Colonic mucosa (tissue), 4 donors: ENCODE measurements around the gene PRKAR2A. TPM values are rescaled to one million over a fixed set of nuclear protein-coding genes. Genes with fewer than 3 reads are reported as not detected.

Experiments used
- DNase-seq: peaks from one replicate; pipeline ENCODE4 v3.0.0-alpha.2; 2020
- H3K27ac ChIP-seq: fragments of 200-600 bp; one replicate; pipeline ENCODE4 v1.8.0; 2021
- H3K27me3 ChIP-seq: fragments of 200-600 bp; one replicate; pipeline ENCODE4 v1.8.0; 2021
- H3K36me3 ChIP-seq: fragments of 200-600 bp; one replicate; pipeline ENCODE4 v1.8.0; 2021
- H3K4me1 ChIP-seq: fragments of 200-600 bp; one replicate; pipeline ENCODE4 v1.8.0; 2021; ENCODE audit warnings: mild to moderate bottlenecking
- H3K4me3 ChIP-seq: fragments of 200-600 bp; one replicate; pipeline ENCODE4 v1.8.0; 2021
- H3K9ac ChIP-seq, 2 donors: one replicate each; pipeline ENCODE4 v1.7.0; 2013; ENCODE audit warnings: control low read depth in 2 of 2, low read depth in 2 of 2, low read length in 2 of 2
- H3K9me3 ChIP-seq: fragments of 200-600 bp; one replicate; pipeline ENCODE4 v1.8.0; 2021
- CTCF ChIP-seq: fragments of 200-600 bp; IDR thresholded peaks from one replicate; pipeline ENCODE4 v1.8.0; 2022; ENCODE audit warnings: antibody characterized with exemption, mild to moderate bottlenecking
- intact Hi-C: fragments of 100-400 bp; cut with DNase I; formaldehyde crosslinking; loops from one replicate; pipeline ENCODE4 v1.14.1; 2022
- total RNA-seq, 2 donors: library from RNA; stranded (reverse); fragmentation: NEBNext Ultra II Directional in 1 of 2; extraction: Animal tissue kit (Norgen Biotek cat#: 25700) in 1 of 2; gene quantifications; one replicate each; pipeline ENCODE4 v1.2.1, GENCODE V29; 2021
- donor health status: healthy.
- donor health status: DM: no; HTN: no; CAD: no.
- donor health status: DM: no; HTN: no; CAD: no.

PRKAR2A gene
- total RNA-seq, 2 donors from 2014 or later = 66.8 to 117 TPM

GRCh38 chr3:48863122-48863521 is 15.4 kb upstream of the PRKAR2A start:
- DNase-seq = no peak
- Histone ChIP-seq H3K27me3 (no peaks in the 10 kb centered on the region), H3K4me1 (no peaks in the 10 kb centered on the region), H3K9me3 (no peaks in the 10 kb centered on the region), H3K27ac (no peak overlapping the region), H3K36me3 (no peaks in the 10 kb centered on the region), H3K4me3 (no peak overlapping the region), H3K9ac (no peak overlapping the region)
- TF ChIP-seq CTCF = no peak
- intact Hi-C loops = no loop called here

- no peaks in the 10 kb centered on the region for H3K36me3 ChIP-seq
- no peaks in the 10 kb centered on the region for H3K27me3 ChIP-seq
- no peaks in the 10 kb centered on the region for H3K4me1 ChIP-seq
- DNase-seq = no peak
- no peak overlapping the region for H3K4me3 ChIP-seq
- H3K27ac ChIP-seq = no peak overlapping the region
- no peak for TF ChIP-seq CTCF
- intact Hi-C loops = no loop called here
- no peak overlapping the region for H3K9ac ChIP-seq
- H3K9me3 ChIP-seq = no peaks in the 10 kb centered on the region
These were observed 11.5 kb upstream of the PRKAR2A start for GRCh38 chr3:48859206-48859605.

GRCh38 chr3:48858709-48859108 is 11.0 kb upstream of the PRKAR2A start:
- H3K27me3 ChIP-seq = no peaks in the 10 kb centered on the region
- H3K4me1 ChIP-seq = no peaks in the 10 kb centered on the region
- no peak overlapping the region for H3K27ac ChIP-seq
- no peak overlapping the region for H3K9ac ChIP-seq
- intact Hi-C loops = no loop called here
- no peak overlapping the region for H3K4me3 ChIP-seq
- no peak for TF ChIP-seq CTCF
- no peaks in the 10 kb centered on the region for H3K9me3 ChIP-seq
- H3K36me3 ChIP-seq = no peaks in the 10 kb centered on the region
- DNase-seq = no peak

GRCh38 chr3:48857641-48858040 is 10.0 kb upstream of the PRKAR2A start:
- H3K36me3 ChIP-seq = no peaks in the 10 kb centered on the region
- no peak overlapping the region for H3K27ac ChIP-seq
- H3K27me3 ChIP-seq = no peaks in the 10 kb centered on the region
- no peak for DNase-seq
- no peaks in the 10 kb centered on the region for H3K4me1 ChIP-seq
- H3K9me3 ChIP-seq = no peaks in the 10 kb centered on the region
- H3K4me3 ChIP-seq = no peak overlapping the region
- no peak overlapping the region for H3K9ac ChIP-seq
- intact Hi-C loops = no loop called here
- no peak for TF ChIP-seq CTCF

- Histone ChIP-seq H3K27ac (peak overlapping the region; percentile 55), H3K4me1 (no peaks in the 10 kb centered on the region), H3K27me3 (no peaks in the 10 kb centered on the region), H3K4me3 (no peak overlapping the region), H3K9ac (peak overlapping the region in 1 of 2 donors; percentile 32), H3K9me3 (no peaks in the 10 kb centered on the region), H3K36me3 (no peaks in the 10 kb centered on the region)
- intact Hi-C loops = no loop called here
- no peak for TF ChIP-seq CTCF
- DNase-seq = peak; percentile 54
These were observed 8.8 kb upstream of the PRKAR2A start for GRCh38 chr3:48856469-48856868.
